ENCODE results near the gene DOCK9. TPM values are rescaled to one million over a fixed set of nuclear protein-coding genes. Genes with fewer than 3 reads are reported as not detected.

DOCK9 gene
- total and polyA plus RNA-seq, 9 donors, result 31.0 to 75.3 (median 45.4) TPM

DNA sequence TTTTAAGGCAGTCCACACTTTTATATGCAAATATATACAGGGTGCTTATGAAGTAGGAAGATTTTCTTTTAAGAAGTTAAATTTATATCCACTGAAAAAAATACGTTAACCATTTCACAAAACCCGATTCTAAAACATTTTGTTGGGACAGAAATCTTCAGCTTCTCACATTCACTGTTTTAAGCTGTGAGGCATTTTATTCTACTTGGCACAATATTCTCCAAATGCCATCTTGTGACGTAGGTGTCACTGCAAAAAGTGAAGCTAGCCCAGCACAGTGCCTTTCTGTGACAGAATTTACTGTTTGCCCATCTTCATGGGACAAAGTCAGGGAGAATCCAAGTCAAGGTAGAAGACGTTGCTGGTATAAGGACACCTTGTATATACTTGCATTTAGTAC, 130.9 kb downstream of the DOCK9 start:
- no peak for DNase-seq
- TF ChIP-seq, protein P1, sequence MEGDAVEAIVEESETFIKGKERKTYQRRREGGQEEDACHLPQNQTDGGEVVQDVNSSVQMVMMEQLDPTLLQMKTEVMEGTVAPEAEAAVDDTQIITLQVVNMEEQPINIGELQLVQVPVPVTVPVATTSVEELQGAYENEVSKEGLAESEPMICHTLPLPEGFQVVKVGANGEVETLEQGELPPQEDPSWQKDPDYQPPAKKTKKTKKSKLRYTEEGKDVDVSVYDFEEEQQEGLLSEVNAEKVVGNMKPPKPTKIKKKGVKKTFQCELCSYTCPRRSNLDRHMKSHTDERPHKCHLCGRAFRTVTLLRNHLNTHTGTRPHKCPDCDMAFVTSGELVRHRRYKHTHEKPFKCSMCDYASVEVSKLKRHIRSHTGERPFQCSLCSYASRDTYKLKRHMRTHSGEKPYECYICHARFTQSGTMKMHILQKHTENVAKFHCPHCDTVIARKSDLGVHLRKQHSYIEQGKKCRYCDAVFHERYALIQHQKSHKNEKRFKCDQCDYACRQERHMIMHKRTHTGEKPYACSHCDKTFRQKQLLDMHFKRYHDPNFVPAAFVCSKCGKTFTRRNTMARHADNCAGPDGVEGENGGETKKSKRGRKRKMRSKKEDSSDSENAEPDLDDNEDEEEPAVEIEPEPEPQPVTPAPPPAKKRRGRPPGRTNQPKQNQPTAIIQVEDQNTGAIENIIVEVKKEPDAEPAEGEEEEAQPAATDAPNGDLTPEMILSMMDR (IDR thresholded peaks at IDR 0.05), result no peak
- no peak for TF ChIP-seq POLR2A (IDR thresholded peaks at IDR 0.05)
- TF ChIP-seq EP300 (IDR thresholded peaks at IDR 0.05), result no peak
- Histone ChIP-seq H3K4me1 (ENCODE audit: insufficient read depth) (no peaks in the 10 kb centered on the region), H3K9me3 (no peaks in the 10 kb centered on the region), H3K4me3 (no peak overlapping the region), H3K27ac (no peak overlapping the region), H3K36me3 (no peaks in the 10 kb centered on the region), H3K27me3 (no peaks in the 10 kb centered on the region)
- intact Hi-C loops (cut with DNase I), result loop anchor here in 2 of 4 donors (5.0 to 10.0 kb wide), 2 partner anchors 165 to 178 kb away; no protein-coding TSS in a partner anchor
- 90 to 96% (median 93%) methylated on average over 4 of the region's 4 CpGs for WGBS, 3 donors

DNA sequence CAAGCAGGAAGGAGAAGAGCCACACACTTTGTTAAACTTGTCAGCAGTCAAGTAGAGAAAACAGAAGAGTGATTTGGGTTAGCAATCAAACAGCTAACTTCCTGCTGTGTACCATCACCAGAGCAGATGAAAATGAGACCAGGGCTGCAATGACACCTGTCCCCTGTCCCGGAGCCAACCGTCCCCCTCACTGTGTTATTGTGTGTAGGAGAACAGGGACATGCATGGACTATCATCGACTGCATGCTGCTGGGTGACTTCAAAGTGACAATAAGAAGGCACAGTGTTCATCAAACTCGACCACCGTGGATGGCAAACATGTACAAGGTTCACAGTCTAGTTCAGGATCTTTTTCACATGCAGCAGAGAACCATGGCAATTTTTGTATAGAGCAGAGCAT, 131.3 kb downstream of the DOCK9 start:
- H3K27me3 ChIP-seq, result no peaks in the 10 kb centered on the region
- H3K4me3 ChIP-seq, result no peak overlapping the region
- WGBS, 3 donors, result 86 to 95% (median 90%) methylated on average over 5 of the region's 5 CpGs
- H3K27ac ChIP-seq, result no peak overlapping the region
- intact Hi-C loops (cut with DNase I), result loop anchor here in 2 of 4 donors (5.0 to 10.0 kb wide), 2 partner anchors 164 to 178 kb away; no protein-coding TSS in a partner anchor
- TF ChIP-seq, protein P1 (IDR thresholded peaks at IDR 0.05), result no peak
- no peak for TF ChIP-seq EP300 (IDR thresholded peaks at IDR 0.05)
- no peak for TF ChIP-seq POLR2A (IDR thresholded peaks at IDR 0.05)
- H3K36me3 ChIP-seq, result no peaks in the 10 kb centered on the region
- no peaks in the 10 kb centered on the region for H3K4me1 ChIP-seq (ENCODE audit: insufficient read depth)
- no peaks in the 10 kb centered on the region for H3K9me3 ChIP-seq
- no peak for DNase-seq

DNA sequence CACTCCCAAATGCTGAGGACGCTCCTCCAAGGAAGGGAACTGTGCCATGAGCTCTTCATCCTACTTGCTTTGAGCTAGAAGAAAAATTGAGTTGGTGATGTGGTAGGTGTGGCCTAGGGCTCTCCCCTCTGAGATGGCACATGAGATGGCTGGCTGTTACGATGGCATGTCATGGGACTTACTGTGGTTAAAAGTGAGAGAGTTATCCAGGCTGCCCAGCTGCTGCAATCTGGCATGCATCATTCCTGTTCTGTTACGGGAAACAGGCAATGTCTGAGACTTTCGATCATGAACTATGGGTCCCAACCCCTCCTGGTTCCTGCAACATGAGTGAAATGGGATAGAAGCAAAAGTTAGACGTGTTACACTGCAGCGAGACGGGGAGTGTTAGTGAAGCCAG, 132.1 kb downstream of the DOCK9 start:
- Histone ChIP-seq H3K27ac (no peak overlapping the region), H3K4me1 (ENCODE audit: insufficient read depth) (no peaks in the 10 kb centered on the region), H3K27me3 (no peaks in the 10 kb centered on the region), H3K9me3 (no peaks in the 10 kb centered on the region), H3K4me3 (no peak overlapping the region), H3K36me3 (no peaks in the 10 kb centered on the region)
- intact Hi-C loops (cut with DNase I), result loop anchor here in 2 of 4 donors (5.0 to 10.0 kb wide), 2 partner anchors 163 to 179 kb away; no protein-coding TSS in a partner anchor
- 89 to 95% (median 94%) methylated on average over 7 of the region's 7 CpGs for WGBS, 3 donors
- no peak for DNase-seq
- TF ChIP-seq, protein P1 (IDR thresholded peaks at IDR 0.05), result no peak
- TF ChIP-seq POLR2A (IDR thresholded peaks at IDR 0.05), result no peak
- no peak for TF ChIP-seq EP300 (IDR thresholded peaks at IDR 0.05)

DNA sequence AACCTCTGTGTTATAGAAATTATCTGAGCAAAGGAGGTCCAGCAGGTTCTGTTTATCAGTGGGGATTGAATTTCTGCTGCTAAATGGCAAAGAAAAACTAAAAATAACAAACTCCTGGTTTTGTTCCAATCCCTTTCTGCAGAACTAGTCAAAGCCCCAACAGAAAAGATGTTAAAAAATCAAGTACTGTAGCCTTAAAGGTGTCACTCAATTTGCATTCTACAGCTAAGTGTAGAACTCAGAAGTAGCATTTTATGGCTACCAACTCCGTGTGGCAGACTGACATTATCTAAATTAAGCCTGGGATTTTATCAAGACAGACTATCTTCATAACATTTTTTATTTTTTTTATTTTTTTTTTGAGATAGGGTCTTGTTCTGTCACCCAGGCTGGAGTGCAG, 133.8 kb downstream of the DOCK9 start:
- TF ChIP-seq POLR2A (IDR thresholded peaks at IDR 0.05), result no peak
- TF ChIP-seq, protein P1 (IDR thresholded peaks at IDR 0.05), result no peak
- no peak for TF ChIP-seq EP300 (IDR thresholded peaks at IDR 0.05)
- no peaks in the 10 kb centered on the region for H3K27me3 ChIP-seq
- no peak for DNase-seq
- intact Hi-C loops (cut with DNase I), result loop anchor here in 2 of 4 donors (5.0 to 10.0 kb wide), 2 partner anchors 181 to 188 kb away; no protein-coding TSS in a partner anchor
- H3K9me3 ChIP-seq, result no peaks in the 10 kb centered on the region
- no peak overlapping the region for H3K27ac ChIP-seq
- H3K36me3 ChIP-seq, result no peaks in the 10 kb centered on the region
- H3K4me3 ChIP-seq, result no peak overlapping the region
- WGBS, 3 donors, result 85 to 90% (median 88%) methylated on average over 1 of the region's 1 CpG
- H3K4me1 ChIP-seq (ENCODE audit: insufficient read depth), result no peaks in the 10 kb centered on the region

Data from ovary (tissue), 9 donors.